HG02870 (cell line): Measurements from ENCODE around the gene PLA2G6.

Experiments used
- ATAC-seq: cut with Tn5 transposase; IDR thresholded peaks from one replicate; pipeline ENCODE4 v1.9.1; 2021; ENCODE audit warnings: mild to moderate bottlenecking, moderate library complexity; ENCODE audit not compliant: unreplicated experiment

PLA2G6 gene

GRCh38 chr22:38215156-38216038, 33.8 kb upstream of the PLA2G6 start:
- ATAC-seq = no peak

- no peak for ATAC-seq
Observed at GRCh38 chr22:38214302-38215056, 32.8 kb upstream of the PLA2G6 start.

GRCh38 chr22:38213990-38214301, 32.3 kb upstream of the PLA2G6 start:
- ATAC-seq = no peak

GRCh38 chr22:38213319-38213989, 31.8 kb upstream of the PLA2G6 start:
- ATAC-seq = no peak

GRCh38 chr22:38212442-38212841, 30.8 kb upstream of the PLA2G6 start:
- ATAC-seq = no peak

GRCh38 chr22:38211556-38211955, 29.9 kb upstream of the PLA2G6 start:
- ATAC-seq = no peak

GRCh38 chr22:38208551-38208968, 26.9 kb upstream of the PLA2G6 start:
- ATAC-seq = no peak

GRCh38 chr22:38207898-38208432, 26.3 kb upstream of the PLA2G6 start:
- ATAC-seq = no peak

GRCh38 chr22:38205261-38206128, 23.9 kb upstream of the PLA2G6 start:
- ATAC-seq = no peak

GRCh38 chr22:38204784-38205183, 23.2 kb upstream of the PLA2G6 start:
- no peak for ATAC-seq

GRCh38 chr22:38203855-38204514, 22.4 kb upstream of the PLA2G6 start:
- ATAC-seq = no peak

- ATAC-seq = no peak
Observed at GRCh38 chr22:38203090-38203810, 21.6 kb upstream of the PLA2G6 start.

GRCh38 chr22:38202437-38203089, 20.9 kb upstream of the PLA2G6 start:
- ATAC-seq = peak; percentile 7

- ATAC-seq = peak; percentile 46
Observed at GRCh38 chr22:38201711-38202436, 20.2 kb upstream of the PLA2G6 start, which contains the start of gene MAFF. Gene MAFF, plus strand, starts transcription at chr22:38201994. Its CDS starts 11,860 bp downstream, at chr22:38213854.

GRCh38 chr22:38201371-38201710, 19.7 kb upstream of the PLA2G6 start:
- ATAC-seq = no peak

- ATAC-seq = no peak
Observed at GRCh38 chr22:38199826-38200559, 18.4 kb upstream of the PLA2G6 start.

- no peak for ATAC-seq
Observed at GRCh38 chr22:38196791-38197419, 15.3 kb upstream of the PLA2G6 start.
